Effector CD8-positive, alpha-beta T cell (primary cell): ENCODE data around the gene NOD2.

ENCODE experiments used
- DNase-seq: peaks from one replicate; lab custom pipeline; 2025; lab: John Stamatoyannopoulos, UW

Gene NOD2

GRCh38 chr16:50694206-50694605 is 800 bp downstream of the NOD2 start:
- no peak for DNase-seq

- DNase-seq: no peak
Measured at GRCh38 chr16:50695017-50696000, 1.9 kb downstream of the NOD2 start.

- DNase-seq: no peak
Measured at GRCh38 chr16:50696126-50696525, 2.7 kb downstream of the NOD2 start.

GRCh38 chr16:50696575-50697420 is 3.4 kb downstream of the NOD2 start:
- DNase-seq: no peak

GRCh38 chr16:50697421-50697715 is 4.0 kb downstream of the NOD2 start:
- DNase-seq: no peak

- no peak for DNase-seq
Measured at GRCh38 chr16:50697881-50698767, 4.7 kb downstream of the NOD2 start.

GRCh38 chr16:50699326-50700159 is 6.1 kb downstream of the NOD2 start:
- no peak for DNase-seq

GRCh38 chr16:50702725-50703124 is 9.3 kb downstream of the NOD2 start:
- DNase-seq: no peak

GRCh38 chr16:50704245-50704644 is 10.8 kb downstream of the NOD2 start:
- DNase-seq: no peak

- no peak for DNase-seq
Measured at GRCh38 chr16:50705436-50706110, 12.2 kb downstream of the NOD2 start.

- DNase-seq: no peak
Measured at GRCh38 chr16:50706250-50706649, 12.8 kb downstream of the NOD2 start.

GRCh38 chr16:50708373-50709060 is 15.1 kb downstream of the NOD2 start:
- DNase-seq: no peak

- DNase-seq: no peak
Measured at GRCh38 chr16:50709061-50709684, 15.8 kb downstream of the NOD2 start.

- no peak for DNase-seq
Measured at GRCh38 chr16:50709980-50710379, 16.6 kb downstream of the NOD2 start.

GRCh38 chr16:50711040-50711439 is 17.6 kb downstream of the NOD2 start:
- DNase-seq: no peak

- no peak for DNase-seq
Measured at GRCh38 chr16:50711862-50712559, 18.6 kb downstream of the NOD2 start.

- DNase-seq: no peak
Measured at GRCh38 chr16:50712560-50712898, 19.1 kb downstream of the NOD2 start.

- DNase-seq: no peak
Measured at GRCh38 chr16:50712956-50713355, 19.6 kb downstream of the NOD2 start.

- no peak for DNase-seq
Measured at GRCh38 chr16:50717091-50717490, 23.7 kb downstream of the NOD2 start.
